ENCODE results near the gene TRAPPC3L.

Gene TRAPPC3L

DNA sequence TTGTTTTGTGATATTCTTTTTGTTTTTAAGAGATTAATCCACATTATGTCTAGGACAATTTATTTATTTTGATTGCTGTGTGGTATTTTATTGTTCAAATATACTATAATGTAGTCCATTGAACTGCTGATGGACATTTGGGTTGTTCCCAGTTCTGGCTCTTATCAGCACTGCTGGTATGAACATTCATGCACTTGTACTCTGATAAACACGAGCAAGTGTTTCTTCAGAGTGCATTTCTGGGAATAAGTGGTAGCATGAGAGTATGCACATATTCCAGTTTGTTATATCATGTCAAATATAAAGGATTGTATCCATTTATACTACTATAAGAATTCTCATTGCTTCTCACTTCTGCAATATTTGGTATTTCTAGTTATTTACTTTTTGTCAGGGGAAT is 77.2 kb downstream of the TRAPPC3L start:
- TF ChIP-seq, protein P1, sequence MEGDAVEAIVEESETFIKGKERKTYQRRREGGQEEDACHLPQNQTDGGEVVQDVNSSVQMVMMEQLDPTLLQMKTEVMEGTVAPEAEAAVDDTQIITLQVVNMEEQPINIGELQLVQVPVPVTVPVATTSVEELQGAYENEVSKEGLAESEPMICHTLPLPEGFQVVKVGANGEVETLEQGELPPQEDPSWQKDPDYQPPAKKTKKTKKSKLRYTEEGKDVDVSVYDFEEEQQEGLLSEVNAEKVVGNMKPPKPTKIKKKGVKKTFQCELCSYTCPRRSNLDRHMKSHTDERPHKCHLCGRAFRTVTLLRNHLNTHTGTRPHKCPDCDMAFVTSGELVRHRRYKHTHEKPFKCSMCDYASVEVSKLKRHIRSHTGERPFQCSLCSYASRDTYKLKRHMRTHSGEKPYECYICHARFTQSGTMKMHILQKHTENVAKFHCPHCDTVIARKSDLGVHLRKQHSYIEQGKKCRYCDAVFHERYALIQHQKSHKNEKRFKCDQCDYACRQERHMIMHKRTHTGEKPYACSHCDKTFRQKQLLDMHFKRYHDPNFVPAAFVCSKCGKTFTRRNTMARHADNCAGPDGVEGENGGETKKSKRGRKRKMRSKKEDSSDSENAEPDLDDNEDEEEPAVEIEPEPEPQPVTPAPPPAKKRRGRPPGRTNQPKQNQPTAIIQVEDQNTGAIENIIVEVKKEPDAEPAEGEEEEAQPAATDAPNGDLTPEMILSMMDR (IDR thresholded peaks at IDR 0.05): no peak

DNA sequence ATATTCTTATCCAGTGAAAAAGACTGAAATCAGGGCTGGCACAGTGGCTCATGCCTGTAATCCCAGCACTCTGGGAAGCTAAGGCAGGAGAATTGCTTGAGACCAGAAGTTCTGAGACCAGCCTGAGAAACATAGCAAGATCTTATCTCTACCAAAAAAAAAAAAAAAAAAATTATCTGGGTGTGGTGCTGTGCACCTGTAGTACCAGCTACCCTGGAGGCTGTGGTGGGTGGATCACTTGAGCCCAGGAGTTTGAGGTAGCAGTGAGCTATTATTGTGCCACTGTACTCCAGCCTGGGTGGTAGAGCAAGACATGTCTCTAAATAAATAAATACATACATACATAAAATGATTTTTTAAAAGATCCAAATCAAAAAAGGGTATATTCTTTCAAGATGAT is 78.0 kb downstream of the TRAPPC3L start:
- TF ChIP-seq, protein P1 (IDR thresholded peaks at IDR 0.05): no peak

DNA sequence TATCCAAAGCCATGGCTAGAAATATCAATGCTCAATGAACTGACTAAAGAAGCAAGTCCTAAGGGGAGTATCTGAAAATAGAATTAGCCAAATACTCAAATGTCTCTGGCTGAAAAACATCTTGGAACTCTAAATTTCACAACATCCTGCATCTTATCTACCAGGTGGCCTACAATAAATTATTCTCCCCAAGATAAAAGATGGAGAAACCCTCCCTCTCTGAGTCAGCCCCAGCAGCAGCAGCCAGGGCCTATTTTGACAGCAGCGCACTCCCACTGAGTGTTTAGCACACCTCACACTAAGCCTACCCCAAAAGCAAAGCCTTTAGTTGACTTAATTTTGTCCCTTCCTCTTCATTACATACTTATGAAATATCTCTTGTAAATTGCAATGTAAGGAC is 78.4 kb downstream of the TRAPPC3L start:
- TF ChIP-seq, protein P1 (IDR thresholded peaks at IDR 0.05): no peak

DNA sequence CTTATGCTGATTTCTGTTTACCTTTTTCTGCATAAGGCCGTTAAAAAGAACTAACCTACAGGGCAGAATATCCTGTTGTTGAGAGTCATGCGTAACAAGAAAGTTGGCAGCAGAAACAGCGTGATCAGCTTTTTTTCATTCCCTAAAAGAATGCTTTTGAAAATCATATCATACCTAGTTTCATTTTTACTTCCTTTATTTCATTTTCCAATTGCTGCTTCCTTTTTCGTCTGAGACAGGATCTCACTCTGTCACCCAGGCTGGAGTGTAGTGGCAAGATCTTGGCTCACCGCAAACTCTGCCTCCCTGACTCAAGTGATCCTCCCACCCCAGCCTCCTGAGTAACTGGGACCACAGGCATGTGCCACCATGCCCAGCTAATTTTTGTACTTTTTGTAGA is 80.2 kb downstream of the TRAPPC3L start:
- TF ChIP-seq, protein P1 (IDR thresholded peaks at IDR 0.05): no peak

DNA sequence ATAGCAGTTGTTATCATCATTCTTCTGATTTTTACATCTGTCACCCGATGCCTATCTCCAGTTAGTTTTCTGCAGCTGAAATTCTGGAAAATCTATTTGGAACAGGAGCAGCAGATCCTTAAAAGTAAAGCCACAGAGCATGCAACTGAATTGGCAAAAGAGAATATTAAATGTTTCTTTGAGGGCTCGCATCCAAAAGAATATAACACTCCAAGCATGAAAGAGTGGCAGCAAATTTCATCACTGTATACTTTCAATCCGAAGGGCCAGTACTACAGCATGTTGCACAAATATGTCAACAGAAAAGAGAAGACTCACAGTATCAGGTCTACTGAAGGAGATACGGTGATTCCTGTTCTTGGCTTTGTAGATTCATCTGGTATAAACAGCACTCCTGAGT is 82.2 kb downstream of the TRAPPC3L start:
- TF ChIP-seq, protein P1 (IDR thresholded peaks at IDR 0.05): no peak

DNA sequence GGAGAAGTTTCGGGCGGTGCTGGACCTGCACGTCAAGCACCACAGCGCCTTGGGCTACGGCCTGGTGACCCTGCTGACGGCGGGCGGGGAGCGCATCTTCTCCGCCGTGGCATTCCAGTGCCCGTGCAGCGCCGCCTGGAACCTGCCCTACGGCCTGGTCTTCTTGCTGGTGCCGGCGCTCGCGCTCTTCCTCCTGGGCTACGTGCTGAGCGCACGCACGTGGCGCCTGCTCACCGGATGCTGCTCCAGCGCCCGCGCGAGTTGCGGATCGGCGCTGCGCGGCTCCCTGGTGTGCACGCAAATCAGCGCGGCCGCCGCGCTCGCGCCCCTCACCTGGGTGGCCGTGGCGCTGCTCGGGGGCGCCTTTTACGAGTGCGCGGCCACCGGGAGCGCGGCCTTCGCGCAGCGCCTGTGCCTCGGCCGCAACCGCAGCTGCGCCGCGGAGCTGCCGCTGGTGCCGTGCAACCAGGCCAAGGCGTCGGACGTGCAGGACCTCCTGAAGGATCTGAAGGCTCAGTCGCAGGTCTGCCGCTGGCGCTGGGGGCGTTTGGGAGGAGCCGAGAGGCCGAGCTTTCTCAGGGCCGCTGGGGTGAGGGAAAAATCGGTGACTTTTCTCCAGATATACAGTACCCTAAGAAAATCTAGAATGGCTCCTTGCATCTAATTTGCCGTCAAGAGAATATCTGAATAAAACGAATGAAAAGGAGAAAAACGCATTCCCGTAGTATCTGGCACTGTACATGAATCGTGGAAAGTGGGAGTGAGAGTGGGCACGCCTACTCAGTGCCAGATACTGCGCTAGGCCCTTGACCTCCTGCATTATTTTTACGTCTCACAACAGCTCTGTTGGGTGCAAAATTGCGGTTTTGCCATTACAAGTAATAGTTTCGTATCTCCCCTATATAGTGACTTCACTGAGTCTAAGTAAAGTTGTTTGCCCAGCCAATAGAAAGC is 83.3 kb downstream of the TRAPPC3L start:
- TF ChIP-seq, protein P1 (IDR thresholded peaks at IDR 0.05): no peak

DNA sequence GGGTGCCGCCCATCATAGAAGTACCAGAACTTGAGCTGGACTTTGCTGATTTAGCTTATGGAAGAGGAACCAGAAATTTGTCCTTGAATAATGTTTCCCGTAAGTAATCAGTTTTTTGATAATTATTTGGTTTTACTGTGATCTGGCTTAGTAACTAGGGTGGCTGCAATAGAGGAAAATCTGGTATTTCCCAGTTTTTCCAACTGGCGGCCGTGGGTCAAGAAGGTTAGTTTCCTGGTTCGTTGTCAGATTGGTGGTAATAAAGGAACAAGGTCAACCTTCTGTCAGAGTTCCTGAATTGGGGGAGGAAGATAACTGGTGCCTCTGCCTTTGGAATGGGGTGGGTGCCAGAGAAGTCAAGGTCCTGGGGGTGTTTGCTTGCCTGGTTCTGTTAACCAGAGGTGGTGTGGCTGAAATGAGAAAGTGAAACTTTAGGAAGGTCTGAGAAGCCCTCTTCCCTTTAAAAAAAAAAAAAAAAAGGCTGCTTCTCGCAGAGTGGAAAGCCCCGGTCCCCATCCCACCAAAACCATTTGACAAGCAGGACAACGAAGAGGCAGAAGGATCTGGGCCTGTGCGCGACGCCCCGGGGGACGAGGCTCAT is 84.1 kb downstream of the TRAPPC3L start, which contains the start of gene CALHM6:
TSS of gene CALHM6 (plus strand) at position 45 of the 601 bp plus-strand sequence. CDS start at position 600, 555 bp downstream.
- TF ChIP-seq, protein P1 (IDR thresholded peaks at IDR 0.05): no peak
